Heart right ventricle (tissue), 16 donors: ENCODE measurements around the gene MUC5AC. TPM values are rescaled to one million over a fixed set of nuclear protein-coding genes. Genes with fewer than 3 reads are reported as not detected.
"Not testable (repeated sequence)": the region's sequence is repeated elsewhere in the genome, so short reads cannot be mapped to it uniquely, and the experiment has no call there.

Experiments
- ATAC-seq, 8 donors: fragments of 200-7000 bp; cut with Tn5 transposase; one replicate each; pipeline ENCODE4 v1.9.1; 2020; ENCODE audit warnings: mild to moderate bottlenecking in 8 of 8, moderate library complexity in 8 of 8, moderate number of reproducible peaks in 1 of 8
- DNase-seq, 2 donors: peaks; one replicate each; pipeline ENCODE4 v3.0.0-alpha.2; 2020
- H3K27ac ChIP-seq, 10 donors: fragments of 200-600 bp; sonication (generic) in 2 of 10; one replicate each; pipeline versions ENCODE4 v1.5.0 to v1.8.0; 2020 to 2022; ENCODE audit warnings: mild to moderate bottlenecking in 3 of 10
- H3K27me3 ChIP-seq, 7 donors: fragments of 200-600 bp; one replicate each; pipeline ENCODE4 v1.8.0; 2021 to 2022; ENCODE audit warnings: mild to moderate bottlenecking in 2 of 7
- H3K36me3 ChIP-seq, 9 donors: fragments of 200-600 bp; sonication (generic) in 1 of 9; one replicate each; pipeline versions ENCODE4 v1.5.0 to v1.8.0; 2020 to 2022; ENCODE audit warnings: mild to moderate bottlenecking in 2 of 9
- H3K4me1 ChIP-seq, 9 donors: fragments of 200-600 bp; sonication (generic) in 1 of 9; one replicate each; pipeline versions ENCODE4 v1.5.0 to v1.8.0; 2020 to 2022; ENCODE audit warnings: mild to moderate bottlenecking in 4 of 9
- H3K4me3 ChIP-seq, 10 donors: fragments of 200-600 bp; sonication (generic) in 2 of 10; one replicate each; pipeline versions ENCODE4 v1.5.0 to v1.8.0; 2020 to 2022; ENCODE audit warnings: mild to moderate bottlenecking in 7 of 10, moderate library complexity in 2 of 10
- H3K9me3 ChIP-seq, 11 donors: fragments of 200-600 bp in 10 of 11; sonication (generic) in 2 of 11; one replicate each; pipeline versions ENCODE4 v1.5.0 to v1.8.0; 2013 to 2022; ENCODE audit warnings: mild to moderate bottlenecking in 2 of 11, control low read depth in 1 of 11, moderate library complexity in 1 of 11
- WGBS, 2 donors: extraction: QIAGEN DNeasy Blood & Tissue Kit; methylation state at CpG; one replicate each; pipeline ENCODE4 v1.1.7; 2013; ENCODE audit warnings: inconsistent platforms in 1 of 2; 5-methylcytosine and 5-hydroxymethylcytosine counted together
- intact Hi-C, 10 donors: fragments of 100-400 bp; cut with DNase I; formaldehyde crosslinking; loops; one replicate each; pipeline versions ENCODE4 v1.11.1 to v1.14.2; 2022
- polyA plus RNA-seq, 2 donors: library from polyadenylated mRNA; stranded (reverse); fragments of 200-250 nt; gene quantifications; one replicate each; pipeline ENCODE4 v1.2.3, GENCODE V29; 2013
- total RNA-seq, 10 donors: library from RNA; stranded (reverse); fragmentation: NEBNext Ultra II Directional in 3 of 10; extraction: Animal tissue kit (Norgen Biotek cat#: 25700) in 3 of 10; gene quantifications; one replicate each; pipeline versions ENCODE4 v1.2.1 to v1.2.4, GENCODE V29; 2021 to 2023
- TF ChIP-seq, protein P1 (sequence below), 9 donors: fragments of 200-600 bp; sonication (generic) in 2 of 9; IDR thresholded peaks; one replicate each; pipeline versions ENCODE4 v1.5.0 to v1.8.0; 2021 to 2022; ENCODE audit warnings: antibody characterized with exemption in 9 of 9, mild to moderate bottlenecking in 5 of 9, moderate library complexity in 1 of 9
- donor health status: Arrhythmogenic right ventricular cardiomyopathy.
- donor health status: ischemic (EF 13 %, LVEDD 7.1; RV severe dilation, severe dysfunction).
- donor health status: healthy with polysubstance abuse.
- donor health status: DM: no; HTN: yes; CAD: no.
- donor health status: DM: no; HTN: no; CAD: no.
- donor health status: ischemic (EF 25% LVEDD 6.9; RV normal size, moderate dysfunction).
- donor health status: ischemic (EF 25% LVEDD 5.7; RV mildly dilated, moderate dysfunction).
- donor health status: healthy.
- donor health status: DM: yes; HTN: yes; CAD: no.
- donor health status: Ischemic cardiomyopathy.
- donor health status: ischemic (EF 35%, LVEDD 5.7; RV mildly dilated, moderate dysfunction).
- donor health status: nonischemic (EF 11% LVEDD 7.7; RV severe dilation, severe dysfunction).
- donor health status: DM: yes; HTN: yes; CAD: no.
- donor health status: PGD.
- donor health status: ischemic (EF 29% LVEDD 5.4; RV normal size, mild dysfunction).
- donor health status: nonischemic (EF 23%, LVEDD 6.1; RV moderate dilation, normal function).

MUC5AC gene
- total and polyA plus RNA-seq, 12 donors, result not detected

DNA sequence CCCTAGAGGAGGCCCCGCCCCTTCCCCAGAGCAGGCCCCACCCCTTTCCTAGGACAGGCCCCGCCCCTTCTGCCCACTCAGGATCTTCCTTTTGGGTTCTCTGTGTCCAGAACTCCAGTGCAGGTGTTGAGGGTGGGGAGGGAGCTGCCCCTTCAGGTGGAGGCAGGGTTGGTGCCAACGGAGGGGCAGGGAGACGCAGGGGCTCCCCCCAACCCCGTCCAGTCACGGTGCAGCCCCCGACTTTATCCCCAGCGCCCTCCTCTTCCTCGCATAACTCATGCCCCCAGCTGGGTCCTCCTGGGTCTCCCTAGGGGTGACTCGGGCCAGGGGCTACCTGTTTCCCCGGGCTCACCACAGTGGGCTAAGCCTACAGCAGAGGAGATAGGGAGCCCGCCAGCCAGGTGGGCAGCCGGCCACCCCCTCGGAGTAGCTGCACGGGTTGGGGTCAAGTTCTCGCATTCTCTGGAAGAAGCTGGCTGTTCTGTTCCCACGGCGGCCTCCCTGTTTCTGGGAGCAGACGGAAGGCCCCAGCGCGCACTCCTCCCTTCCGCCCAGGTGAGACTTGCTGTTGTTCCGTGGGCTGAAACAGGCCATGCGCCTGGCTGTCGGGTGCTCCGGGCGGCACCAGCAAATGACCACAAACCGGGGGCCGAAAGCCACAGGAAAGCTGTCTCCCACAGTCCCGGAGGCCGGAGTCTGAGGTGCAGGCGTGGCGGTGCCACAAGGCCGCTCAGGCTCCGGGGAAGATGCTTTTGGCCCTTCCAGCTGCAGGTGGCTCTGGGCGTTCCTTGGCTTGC lies 44.1 kb upstream of the MUC5AC start:
- intact Hi-C loops, result no loop called here
- Histone ChIP-seq H3K36me3 (no peaks in the 10 kb centered on the region), H3K4me1 (no peaks in the 10 kb centered on the region), H3K9me3 (no peaks in the 10 kb centered on the region), H3K4me3 (no peak overlapping the region), H3K27me3 (peaks cover 0 to 9% (median 0%) of the 10 kb centered on the region in 7 donors), H3K27ac (no peak overlapping the region)
- WGBS, 2 donors, result 85 to 86% methylated on average over 34 to 36 of the region's 36 CpGs
- TF ChIP-seq, protein P1, sequence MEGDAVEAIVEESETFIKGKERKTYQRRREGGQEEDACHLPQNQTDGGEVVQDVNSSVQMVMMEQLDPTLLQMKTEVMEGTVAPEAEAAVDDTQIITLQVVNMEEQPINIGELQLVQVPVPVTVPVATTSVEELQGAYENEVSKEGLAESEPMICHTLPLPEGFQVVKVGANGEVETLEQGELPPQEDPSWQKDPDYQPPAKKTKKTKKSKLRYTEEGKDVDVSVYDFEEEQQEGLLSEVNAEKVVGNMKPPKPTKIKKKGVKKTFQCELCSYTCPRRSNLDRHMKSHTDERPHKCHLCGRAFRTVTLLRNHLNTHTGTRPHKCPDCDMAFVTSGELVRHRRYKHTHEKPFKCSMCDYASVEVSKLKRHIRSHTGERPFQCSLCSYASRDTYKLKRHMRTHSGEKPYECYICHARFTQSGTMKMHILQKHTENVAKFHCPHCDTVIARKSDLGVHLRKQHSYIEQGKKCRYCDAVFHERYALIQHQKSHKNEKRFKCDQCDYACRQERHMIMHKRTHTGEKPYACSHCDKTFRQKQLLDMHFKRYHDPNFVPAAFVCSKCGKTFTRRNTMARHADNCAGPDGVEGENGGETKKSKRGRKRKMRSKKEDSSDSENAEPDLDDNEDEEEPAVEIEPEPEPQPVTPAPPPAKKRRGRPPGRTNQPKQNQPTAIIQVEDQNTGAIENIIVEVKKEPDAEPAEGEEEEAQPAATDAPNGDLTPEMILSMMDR (IDR thresholded peaks at IDR 0.05), result no peak
- peak in 1 of 8 donors; percentile 12 for ATAC-seq
- no peak for DNase-seq

DNA sequence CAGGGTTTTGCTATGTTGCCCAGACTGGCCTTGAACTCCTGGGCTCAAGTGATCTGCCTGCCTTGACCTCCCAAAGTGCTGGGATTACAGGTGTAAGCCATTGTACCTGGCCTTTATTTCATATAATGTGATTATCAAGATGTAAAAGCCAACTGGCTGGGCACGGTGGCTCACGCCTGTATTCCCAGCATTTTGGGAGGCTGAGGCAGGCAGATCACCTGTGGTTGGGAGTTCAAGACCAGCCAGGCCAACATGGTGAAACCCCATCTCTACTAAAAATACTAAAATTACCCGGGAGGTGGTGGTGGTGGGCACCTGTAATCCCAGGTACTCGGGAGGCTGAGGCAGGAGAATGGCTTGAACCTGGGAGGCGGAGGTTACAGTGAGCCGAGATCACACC lies 42.5 kb upstream of the MUC5AC start:
- H3K27ac ChIP-seq, H3K36me3 ChIP-seq, H3K9me3 ChIP-seq, ATAC-seq, H3K4me1 ChIP-seq, DNase-seq, intact Hi-C loops, H3K4me3 ChIP-seq: not testable (repeated sequence)
- WGBS, 2 donors, result 86 to 88% methylated on average over 6 of the region's 6 CpGs
- H3K27me3 ChIP-seq, result peaks cover 0 to 15% (median 4%) of the 10 kb centered on the region in 7 donors

DNA sequence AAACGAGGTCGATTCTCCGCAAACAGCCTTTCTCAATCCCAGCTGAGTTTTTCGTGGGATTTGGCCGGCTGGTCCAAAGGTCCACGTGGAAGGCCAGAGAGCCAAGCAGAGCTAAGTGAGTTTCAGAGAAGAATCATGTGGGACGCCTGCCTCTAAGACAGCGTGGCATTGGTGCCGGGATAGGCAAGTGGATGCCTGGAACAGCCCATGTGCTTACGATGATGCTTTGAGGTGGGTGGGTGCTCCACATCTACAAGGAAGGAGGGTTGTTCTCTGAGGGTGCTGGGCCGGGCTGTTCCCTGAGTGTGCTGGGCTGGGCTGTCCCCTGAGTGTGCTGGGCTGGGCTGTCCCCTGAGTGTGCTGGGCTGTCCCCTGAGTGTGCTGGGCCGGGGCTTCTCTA lies 41.6 kb upstream of the MUC5AC start:
- ATAC-seq, result no peak

DNA sequence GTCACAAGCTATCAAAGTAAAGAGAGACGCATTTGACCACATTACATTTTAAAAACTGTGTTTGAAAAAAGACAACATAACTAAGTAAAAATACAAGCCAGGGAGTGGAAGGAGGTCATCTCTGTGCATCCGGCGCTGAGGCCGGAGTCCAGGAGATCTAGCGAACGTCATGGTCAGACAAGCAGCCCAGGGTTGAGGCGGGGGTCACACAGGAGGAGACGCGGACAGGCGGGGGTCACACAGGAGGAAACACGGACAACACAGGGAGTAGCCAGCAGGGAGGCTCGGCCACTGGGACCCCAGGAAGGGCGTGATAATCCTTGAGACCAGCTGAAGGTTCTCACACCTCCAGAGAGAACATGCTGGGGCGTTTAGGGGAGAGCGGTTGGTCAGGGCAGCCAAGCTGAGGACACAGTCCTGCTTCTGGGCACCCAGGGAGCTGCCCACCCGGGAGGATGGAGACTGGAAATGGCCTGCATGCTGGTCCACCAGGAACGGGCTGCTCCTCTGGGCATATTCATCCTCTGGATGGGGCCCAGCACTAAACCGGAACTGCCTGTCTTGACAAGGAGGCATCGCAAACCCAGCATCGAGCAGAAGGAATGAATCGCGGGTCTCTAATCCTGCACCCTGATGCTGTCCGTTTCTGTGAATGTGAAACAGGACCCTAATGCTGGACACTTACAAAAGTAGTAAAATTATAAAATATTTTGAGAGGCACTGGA lies 40.9 kb upstream of the MUC5AC start:
- 61 to 66% methylated on average over 23 of the region's 23 CpGs for WGBS, 2 donors
- Histone ChIP-seq H3K27ac (no peak overlapping the region), H3K4me3 (no peak overlapping the region), H3K27me3 (peaks cover 0 to 24% (median 11%) of the 10 kb centered on the region in 7 donors), H3K9me3 (no peaks in the 10 kb centered on the region), H3K36me3 (no peaks in the 10 kb centered on the region), H3K4me1 (no peaks in the 10 kb centered on the region)
- intact Hi-C loops, result no loop called here
- no peak for DNase-seq
- TF ChIP-seq, protein P1 (IDR thresholded peaks at IDR 0.05), result no peak
- no peak for ATAC-seq

More for the DNA sequence above, 41.6 kb upstream of the MUC5AC start:
- no peak overlapping the region for H3K27ac ChIP-seq
- DNase-seq, result no peak
- no peaks in the 10 kb centered on the region for H3K9me3 ChIP-seq
- no peaks in the 10 kb centered on the region for H3K36me3 ChIP-seq
- intact Hi-C loops, result no loop called here
- H3K4me3 ChIP-seq, result no peak overlapping the region
- TF ChIP-seq, protein P1 (IDR thresholded peaks at IDR 0.05), result no peak
- peaks cover 0 to 17% (median 7%) of the 10 kb centered on the region in 7 donors for H3K27me3 ChIP-seq
- no peaks in the 10 kb centered on the region for H3K4me1 ChIP-seq
- 89% methylated on average over 12 of the region's 12 CpGs for WGBS, 2 donors
